GM13976 (cell line): ENCODE measurements around the gene DOCK4.

Experiments used
- DNase-seq: peaks from one replicate; pipeline ENCODE4 v3.0.0; 2012; ENCODE audit warnings: low spot score
- CTCF ChIP-seq: IDR thresholded peaks from 2 replicates; pipeline ENCODE4 v1.5.1; 2012; ENCODE audit warnings: borderline replicate concordance, mild to moderate bottlenecking; ENCODE audit not compliant: insufficient read depth; ENCODE audit errors: extremely low read depth, missing control alignments, control extremely low read depth
- in situ Hi-C: fragments of 300-500 bp; cut with MboI; formaldehyde crosslinking; loops from one replicate; pipeline ENCODE4 v1.12.0; 2022; ENCODE audit warnings: low sequenced_read_pairs, mixed read lengths, inconsistent platforms; ENCODE audit not compliant: unreplicated experiment

The DOCK4 gene

GRCh38 chr7:112211348-112211907 lies 5.2 kb upstream of the DOCK4 start:
- TF ChIP-seq CTCF: no peak
- in situ Hi-C loops: no loop called here
- DNase-seq: no peak

GRCh38 chr7:112207765-112208164 lies 1.6 kb upstream of the DOCK4 start:
- in situ Hi-C loops: no loop called here
- no peak for TF ChIP-seq CTCF

GRCh38 chr7:112206991-112207592 lies 893 bp upstream of the DOCK4 start:
- in situ Hi-C loops: no loop called here
- DNase-seq: peak; percentile 43
- TF ChIP-seq CTCF: no peak

More at GRCh38 chr7:112207765-112208164, 1.6 kb upstream of the DOCK4 start:
- no peak for DNase-seq

- TF ChIP-seq CTCF: no peak
- peak; percentile 47 for DNase-seq
- in situ Hi-C loops: no loop called here
Measured at GRCh38 chr7:112205343-112206237, 609 bp downstream of the DOCK4 start.

GRCh38 chr7:112204499-112205342 lies 1.5 kb downstream of the DOCK4 start:
- DNase-seq: peak; percentile 21
- in situ Hi-C loops: no loop called here
- no peak for TF ChIP-seq CTCF

- in situ Hi-C loops: no loop called here
- DNase-seq: no peak
- TF ChIP-seq CTCF: no peak
Measured at GRCh38 chr7:112203365-112203739, 2.8 kb downstream of the DOCK4 start.
